ENCODE data around the gene CAMTA1. TPM values are rescaled to one million over a fixed set of nuclear protein-coding genes. Genes with fewer than 3 reads are reported as not detected.
A peak's percentile ranks its signal among the peaks of the same experiment; 100 is the strongest.

Gene CAMTA1
- total RNA-seq, 4 donors from 2014 or later = 86.3 to 170 (median 132) TPM

DNA sequence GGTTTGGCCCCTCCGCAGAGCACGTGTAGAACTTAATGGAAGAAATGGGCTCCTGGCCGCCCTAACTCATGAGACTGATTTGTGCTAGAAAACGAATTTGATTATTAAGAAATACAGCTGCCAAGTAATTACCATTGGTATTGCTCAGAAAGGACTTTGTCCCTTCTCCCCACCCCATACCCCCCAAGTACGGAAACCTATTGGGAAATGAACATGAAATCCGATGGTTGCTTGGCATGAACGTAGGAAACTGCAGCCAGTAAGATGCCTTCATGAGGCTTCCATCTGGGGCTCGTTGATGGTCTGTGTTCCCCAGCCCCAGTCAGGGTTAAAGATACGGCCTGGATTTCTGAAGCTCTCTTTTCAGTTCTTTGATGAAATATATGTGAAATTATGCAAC lies 1020.2 kb downstream of the CAMTA1 start:
- Histone ChIP-seq H3K36me3 (peaks cover under 1 to 92% of the 10 kb centered on the region in 2 donors), H3K9me3 (no peaks in the 10 kb centered on the region), H3K27ac (no peak overlapping the region), H3K27me3 (no peaks in the 10 kb centered on the region), H3K4me1 (no peaks in the 10 kb centered on the region), H3K4me3 (no peak overlapping the region)
- ATAC-seq = no peak
- WGBS, 2 donors (ENCODE audit: low coverage in 1 of 2) = 67 to 84% methylated on average over 6 to 8 of the region's 9 CpGs
- TF ChIP-seq POLR2AphosphoS5 (IDR thresholded peaks at IDR 0.05) (no peak), EP300 (IDR thresholded peaks at IDR 0.05) (no peak), POLR2A (IDR thresholded peaks at IDR 0.05) (no peak)
- TF ChIP-seq, protein P1, sequence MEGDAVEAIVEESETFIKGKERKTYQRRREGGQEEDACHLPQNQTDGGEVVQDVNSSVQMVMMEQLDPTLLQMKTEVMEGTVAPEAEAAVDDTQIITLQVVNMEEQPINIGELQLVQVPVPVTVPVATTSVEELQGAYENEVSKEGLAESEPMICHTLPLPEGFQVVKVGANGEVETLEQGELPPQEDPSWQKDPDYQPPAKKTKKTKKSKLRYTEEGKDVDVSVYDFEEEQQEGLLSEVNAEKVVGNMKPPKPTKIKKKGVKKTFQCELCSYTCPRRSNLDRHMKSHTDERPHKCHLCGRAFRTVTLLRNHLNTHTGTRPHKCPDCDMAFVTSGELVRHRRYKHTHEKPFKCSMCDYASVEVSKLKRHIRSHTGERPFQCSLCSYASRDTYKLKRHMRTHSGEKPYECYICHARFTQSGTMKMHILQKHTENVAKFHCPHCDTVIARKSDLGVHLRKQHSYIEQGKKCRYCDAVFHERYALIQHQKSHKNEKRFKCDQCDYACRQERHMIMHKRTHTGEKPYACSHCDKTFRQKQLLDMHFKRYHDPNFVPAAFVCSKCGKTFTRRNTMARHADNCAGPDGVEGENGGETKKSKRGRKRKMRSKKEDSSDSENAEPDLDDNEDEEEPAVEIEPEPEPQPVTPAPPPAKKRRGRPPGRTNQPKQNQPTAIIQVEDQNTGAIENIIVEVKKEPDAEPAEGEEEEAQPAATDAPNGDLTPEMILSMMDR (IDR thresholded peaks at IDR 0.05) = no peak

DNA sequence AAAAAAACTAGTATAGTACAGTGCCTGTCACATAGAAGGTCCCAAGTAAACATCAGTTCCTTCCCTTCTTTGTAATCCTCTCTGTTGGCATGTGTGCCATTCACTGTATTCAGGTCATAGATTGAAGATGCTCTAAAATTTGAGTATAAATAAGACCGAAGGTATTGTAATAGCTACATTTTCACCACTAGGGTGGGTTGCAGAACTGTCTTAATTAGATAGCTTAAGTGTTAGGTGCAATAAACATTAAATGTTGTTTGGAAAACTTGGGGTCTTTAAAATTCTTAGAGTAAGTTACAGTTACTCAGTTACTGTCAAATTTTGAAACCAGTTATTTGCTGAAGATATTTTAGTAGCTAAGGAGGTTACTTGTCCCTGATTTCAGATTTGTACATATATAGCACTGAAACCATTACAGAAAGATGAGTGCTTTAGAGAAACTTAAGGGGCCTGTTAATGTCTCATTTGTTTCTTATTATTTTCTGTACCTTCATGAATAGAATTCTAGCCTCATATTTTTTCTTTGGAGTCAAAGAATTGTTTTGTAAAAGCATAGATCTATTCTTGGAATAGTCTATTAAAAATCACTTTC lies 1023.1 kb downstream of the CAMTA1 start:
- Histone ChIP-seq H3K4me1 (no peaks in the 10 kb centered on the region), H3K36me3 (peaks cover 7 to 92% of the 10 kb centered on the region in 2 donors), H3K9me3 (peaks cover 0 to 4% (median 0%) of the 10 kb centered on the region in 3 donors), H3K27me3 (no peaks in the 10 kb centered on the region), H3K27ac (no peak overlapping the region), H3K4me3 (no peak overlapping the region)
- 24 to 50% methylated on average over 1 of the region's 1 CpG for WGBS, 2 donors (ENCODE audit: low coverage in 1 of 2)
- no peak for ATAC-seq
- no peak for TF ChIP-seq POLR2AphosphoS5 (IDR thresholded peaks at IDR 0.05)
- TF ChIP-seq, protein P1 (IDR thresholded peaks at IDR 0.05) = peak; percentile 27 to 43 (median 32)
- TF ChIP-seq POLR2A (IDR thresholded peaks at IDR 0.05) = no peak
- TF ChIP-seq EP300 (IDR thresholded peaks at IDR 0.05) = no peak

DNA sequence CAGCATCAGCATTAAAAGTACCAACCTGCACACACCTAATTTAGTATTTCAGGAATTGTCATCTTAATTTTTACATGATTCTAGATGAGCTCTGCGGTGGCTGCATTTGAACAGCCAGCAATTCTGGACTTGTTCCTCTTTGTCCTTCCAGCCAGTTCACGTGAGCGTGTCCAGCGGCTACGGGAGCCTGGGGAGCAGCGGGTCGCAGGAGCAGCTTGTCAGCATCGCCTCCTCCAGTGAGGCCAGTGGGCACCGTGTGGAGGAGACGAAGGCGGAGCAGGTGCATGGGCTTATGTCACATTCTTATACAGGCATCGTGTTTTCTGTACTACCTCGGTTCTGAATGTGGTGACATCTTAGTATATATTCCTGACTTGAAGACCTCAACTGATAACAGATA lies 1024.5 kb downstream of the CAMTA1 start:
- Histone ChIP-seq H3K27ac (no peak overlapping the region), H3K4me1 (no peaks in the 10 kb centered on the region), H3K27me3 (no peaks in the 10 kb centered on the region), H3K4me3 (no peak overlapping the region), H3K36me3 (peaks cover 7 to 91% of the 10 kb centered on the region in 2 donors), H3K9me3 (peaks cover 0 to 13% (median 0%) of the 10 kb centered on the region in 3 donors)
- TF ChIP-seq, protein P1 (IDR thresholded peaks at IDR 0.05) = no peak
- no peak for TF ChIP-seq POLR2AphosphoS5 (IDR thresholded peaks at IDR 0.05)
- no peak for TF ChIP-seq EP300 (IDR thresholded peaks at IDR 0.05)
- no peak for TF ChIP-seq POLR2A (IDR thresholded peaks at IDR 0.05)
- no peak for ATAC-seq
- 91 to 98% methylated on average over 8 to 12 of the region's 13 CpGs for WGBS, 2 donors (ENCODE audit: low coverage in 1 of 2)

DNA sequence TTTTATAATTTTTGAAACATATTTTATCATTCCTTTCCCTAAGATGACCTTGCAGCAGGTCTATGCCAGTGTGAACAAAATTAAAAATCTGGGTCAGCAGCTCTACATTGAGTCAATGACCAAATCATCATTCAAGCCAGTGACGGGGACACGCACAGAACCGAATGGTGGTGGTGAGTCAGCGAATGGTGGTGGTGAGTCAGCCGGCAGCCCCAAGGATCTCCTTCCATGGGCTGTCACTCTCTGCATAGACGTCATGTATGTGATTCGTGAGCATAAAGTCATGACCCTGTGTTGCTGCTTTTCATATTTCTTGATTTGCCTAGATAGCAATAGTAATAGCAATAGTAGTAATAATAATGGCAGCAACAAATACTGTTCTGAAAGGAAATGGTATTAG lies 1025.1 kb downstream of the CAMTA1 start:
- H3K4me1 ChIP-seq = no peaks in the 10 kb centered on the region
- no peak for ATAC-seq
- TF ChIP-seq POLR2AphosphoS5 (IDR thresholded peaks at IDR 0.05) = no peak
- TF ChIP-seq, protein P1 (IDR thresholded peaks at IDR 0.05) = no peak
- no peak for TF ChIP-seq POLR2A (IDR thresholded peaks at IDR 0.05)
- H3K27me3 ChIP-seq = no peaks in the 10 kb centered on the region
- WGBS, 2 donors (ENCODE audit: low coverage in 1 of 2) = 64 to 84% methylated on average over 4 to 7 of the region's 7 CpGs
- H3K9me3 ChIP-seq = peaks cover 0 to 13% (median 0%) of the 10 kb centered on the region in 3 donors
- no peak overlapping the region for H3K27ac ChIP-seq
- H3K36me3 ChIP-seq = peaks cover 7 to 91% of the 10 kb centered on the region in 2 donors
- H3K4me3 ChIP-seq = no peak overlapping the region

DNA sequence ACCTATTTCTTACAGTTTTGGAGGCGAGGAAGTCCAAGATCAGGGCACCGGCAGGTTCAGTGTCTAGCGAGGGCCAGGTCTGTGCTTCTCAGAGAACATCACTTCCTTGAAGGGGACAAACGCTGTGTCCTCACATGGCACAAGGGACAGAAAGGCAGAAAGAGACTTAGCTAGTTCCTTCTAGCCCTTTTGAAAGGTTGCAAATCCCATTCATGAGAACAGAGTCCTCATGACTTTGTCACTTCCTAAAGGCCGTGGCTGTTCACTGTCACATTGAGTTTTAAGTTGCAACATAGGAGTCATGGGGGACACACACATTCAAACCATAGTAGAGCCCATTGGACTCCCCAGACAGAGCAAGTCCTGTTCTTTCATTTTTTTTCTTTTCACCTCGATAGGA lies 1026.2 kb downstream of the CAMTA1 start:
- WGBS, 2 donors (ENCODE audit: low coverage in 1 of 2) = 89 to 95% methylated on average over 6 of the region's 6 CpGs
- no peak for ATAC-seq
- no peaks in the 10 kb centered on the region for H3K27me3 ChIP-seq
- H3K4me3 ChIP-seq = no peak overlapping the region
- H3K27ac ChIP-seq = no peak overlapping the region
- no peaks in the 10 kb centered on the region for H3K4me1 ChIP-seq
- H3K36me3 ChIP-seq = peaks cover 7 to 85% of the 10 kb centered on the region in 2 donors
- TF ChIP-seq, protein P1 (IDR thresholded peaks at IDR 0.05) = no peak
- no peak for TF ChIP-seq EP300 (IDR thresholded peaks at IDR 0.05)
- TF ChIP-seq POLR2AphosphoS5 (IDR thresholded peaks at IDR 0.05) = no peak
- no peak for TF ChIP-seq POLR2A (IDR thresholded peaks at IDR 0.05)
- peaks cover 0 to 13% (median 0%) of the 10 kb centered on the region in 3 donors for H3K9me3 ChIP-seq
